Smooth muscle cell (in vitro differentiated cells): ENCODE results near the gene TPST2. TPM values are rescaled to one million over a fixed set of nuclear protein-coding genes. Genes with fewer than 3 reads are reported as not detected.

ENCODE experiments used
- DNase-seq: peaks from one replicate; lab custom pipeline; 2025; ENCODE audit not compliant: unreplicated experiment; lab: John Stamatoyannopoulos, UW
- H2AFZ ChIP-seq: fragments of 200-600 bp; sonication (generic); 2 replicates; pipeline ENCODE4 v1.6.0; 2016; ENCODE audit warnings: antibody characterized with exemption, low read depth, mild to moderate bottlenecking
- H3F3A ChIP-seq: fragments of 200-600 bp; sonication (generic); 2 replicates; pipeline ENCODE4 v1.6.0; 2017; ENCODE audit warnings: antibody characterized with exemption, low read depth
- H3K27ac ChIP-seq: fragments of 200-600 bp; sonication (generic); 2 replicates; pipeline ENCODE4 v1.5.1; 2016; ENCODE audit warnings: low read depth, mild to moderate bottlenecking
- H3K27me3 ChIP-seq: fragments of 200-600 bp; sonication (generic); 2 replicates; pipeline ENCODE4 v1.6.1; 2016; ENCODE audit warnings: low read depth, mild to moderate bottlenecking
- H3K36me3 ChIP-seq: fragments of 200-600 bp; sonication (generic); 2 replicates; pipeline ENCODE4 v1.5.1; 2016; ENCODE audit warnings: low read depth
- H3K4me1 ChIP-seq: fragments of 200-600 bp; sonication (generic); 2 replicates; pipeline ENCODE4 v1.5.1; 2016; ENCODE audit warnings: low read depth
- H3K4me2 ChIP-seq: fragments of 200-600 bp; sonication (generic); 2 replicates; pipeline ENCODE4 v1.6.0; 2016; ENCODE audit warnings: mild to moderate bottlenecking
- H3K4me3 ChIP-seq: fragments of 200-600 bp; sonication (generic); 2 replicates; pipeline ENCODE4 v1.5.1; 2016; ENCODE audit warnings: mild to moderate bottlenecking
- H3K79me2 ChIP-seq: fragments of 200-600 bp; sonication (generic); 2 replicates; pipeline ENCODE4 v1.6.0; 2016; ENCODE audit warnings: low read depth, mild to moderate bottlenecking
- H3K9ac ChIP-seq: fragments of 200-600 bp; sonication (generic); 2 replicates; pipeline ENCODE4 v1.6.0; 2016; ENCODE audit warnings: low read depth
- H3K9me3 ChIP-seq: fragments of 200-600 bp; sonication (generic); replicated peaks from 2 replicates; pipeline ENCODE4 v1.5.1; 2016; ENCODE audit warnings: low read depth
- H4K20me1 ChIP-seq: fragments of 200-600 bp; sonication (generic); 2 replicates; pipeline ENCODE4 v1.6.0; 2016; ENCODE audit warnings: low read depth
- CTCF ChIP-seq: fragments of 200-600 bp; sonication (generic); IDR thresholded peaks from 2 replicates; pipeline ENCODE4 v1.5.1; 2017; ENCODE audit warnings: borderline replicate concordance, mild to moderate bottlenecking, antibody characterized with exemption; ENCODE audit not compliant: insufficient read depth, poor library complexity, severe bottlenecking
- WGBS: methylation state at CpG from one replicate; pipeline ENCODE4 v1.1.7; 2016; ENCODE audit warnings: low lambda C conversion rate; 5-methylcytosine and 5-hydroxymethylcytosine counted together
- polyA plus RNA-seq: library from polyadenylated mRNA; unstranded; fragments of >200 nt; fragmentation: Nextera tagmentation; extraction: Ambion mirVana; gene quantifications from 2 replicates; pipeline ENCODE4 v1.2.1, GENCODE V29; 2016
- total RNA-seq: library from RNA; depleted of rRNA; stranded (reverse); fragments of >200 nt; gene quantifications from 2 replicates; pipeline ENCODE4 v1.2.3, GENCODE V29; 2014

TPST2 gene
- total and polyA plus RNA-seq, 2 experiments from 2014 or later: 44.1 to 48.5 TPM

DNA sequence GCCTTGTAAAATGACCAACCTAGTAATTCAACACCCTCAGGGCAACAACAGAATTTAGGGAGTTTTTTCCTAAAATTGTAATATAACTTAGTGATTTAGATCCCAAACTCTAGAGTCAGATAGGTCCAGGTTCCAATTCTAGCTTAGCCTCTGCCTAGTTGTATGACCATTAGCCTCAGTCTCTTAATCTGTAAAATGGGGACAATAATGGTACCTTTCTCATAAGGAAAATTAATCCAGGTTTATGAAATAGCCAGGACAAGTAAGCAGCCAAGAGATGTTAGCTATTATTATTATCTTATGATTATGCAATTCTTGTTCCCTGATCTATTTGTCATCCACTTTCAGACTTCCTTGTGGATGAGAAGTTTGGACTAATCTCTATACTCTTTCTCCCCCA lies 81.8 kb downstream of the TPST2 start:
- H3K4me2 ChIP-seq: no peak overlapping the region

DNA sequence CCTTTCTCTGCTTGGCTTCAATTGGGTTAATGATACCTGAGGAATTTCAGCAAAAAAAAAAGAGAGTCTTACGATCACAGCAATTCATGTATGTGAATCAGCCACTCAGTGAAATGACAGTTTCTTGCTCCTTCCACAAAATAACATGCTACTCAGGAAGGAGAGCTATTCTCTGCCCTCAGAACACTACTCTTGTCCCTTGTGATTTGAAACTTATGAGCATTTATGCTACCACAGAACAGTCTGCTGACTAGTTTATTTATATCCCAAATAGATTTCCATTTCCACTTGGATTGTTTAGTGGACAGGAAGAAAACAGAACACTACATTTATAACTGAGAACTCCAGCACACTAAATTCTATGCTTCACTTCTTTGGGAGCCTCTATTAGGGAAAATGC lies 86.2 kb downstream of the TPST2 start:
- peaks cover 42% of the 10 kb centered on the region for H3K36me3 ChIP-seq
- H3K4me3 ChIP-seq: no peak overlapping the region
- no peak for DNase-seq
- no peaks in the 10 kb centered on the region for H3K4me1 ChIP-seq
- no peak overlapping the region for H2AFZ ChIP-seq
- H3K27me3 ChIP-seq: no peaks in the 10 kb centered on the region
- H3K4me2 ChIP-seq: no peak overlapping the region
- no peak for TF ChIP-seq CTCF
- H3K79me2 ChIP-seq: no peaks in the 10 kb centered on the region
- no peak overlapping the region for H3K9ac ChIP-seq
- H3F3A ChIP-seq: no peaks in the 10 kb centered on the region
- WGBS: 100% methylated on average over 1 of the region's 1 CpG
- no peak overlapping the region for H3K27ac ChIP-seq
- H4K20me1 ChIP-seq: no peaks in the 10 kb centered on the region
- H3K9me3 ChIP-seq: no peaks in the 10 kb centered on the region

More for the DNA sequence above, 81.8 kb downstream of the TPST2 start:
- Histone ChIP-seq H3K9me3 (no peaks in the 10 kb centered on the region), H3K9ac (no peak overlapping the region), H3K36me3 (peaks cover 22% of the 10 kb centered on the region), H3K27ac (no peak overlapping the region), H3K4me1 (peaks cover 9% of the 10 kb centered on the region), H3F3A (no peaks in the 10 kb centered on the region), H4K20me1 (no peaks in the 10 kb centered on the region), H2AFZ (no peak overlapping the region), H3K79me2 (peaks cover 23% of the 10 kb centered on the region), H3K27me3 (no peaks in the 10 kb centered on the region), H3K4me3 (no peak overlapping the region)
- no peak for DNase-seq
- no peak for TF ChIP-seq CTCF

- Histone ChIP-seq H3F3A (no peaks in the 10 kb centered on the region), H3K4me3 (no peak overlapping the region), H4K20me1 (no peaks in the 10 kb centered on the region), H3K36me3 (peaks cover 43% of the 10 kb centered on the region), H3K27ac (no peak overlapping the region), H3K27me3 (no peaks in the 10 kb centered on the region), H2AFZ (no peak overlapping the region), H3K4me1 (no peaks in the 10 kb centered on the region), H3K4me2 (no peak overlapping the region), H3K79me2 (no peaks in the 10 kb centered on the region), H3K9ac (no peak overlapping the region), H3K9me3 (no peaks in the 10 kb centered on the region)
- peak; percentile 38 for TF ChIP-seq CTCF
- no peak for DNase-seq
- WGBS: 60% methylated on average over 3 of the region's 3 CpGs
Observed at GRCh38 chr22:26502688-26503561, 87.0 kb downstream of the TPST2 start.

GRCh38 chr22:26501996-26502395 lies 87.9 kb downstream of the TPST2 start:
- no peaks in the 10 kb centered on the region for H3K4me1 ChIP-seq
- H3K27ac ChIP-seq: no peak overlapping the region
- peaks cover 37% of the 10 kb centered on the region for H3K36me3 ChIP-seq
- H3K9ac ChIP-seq: no peak overlapping the region
- no peak overlapping the region for H3K4me3 ChIP-seq
- H3K79me2 ChIP-seq: no peaks in the 10 kb centered on the region
- DNase-seq: no peak
- H3F3A ChIP-seq: no peaks in the 10 kb centered on the region
- no peaks in the 10 kb centered on the region for H3K27me3 ChIP-seq
- H3K4me2 ChIP-seq: no peak overlapping the region
- WGBS: 90% methylated on average over 2 of the region's 2 CpGs
- H2AFZ ChIP-seq: no peak overlapping the region
- H4K20me1 ChIP-seq: no peaks in the 10 kb centered on the region
- no peaks in the 10 kb centered on the region for H3K9me3 ChIP-seq
- TF ChIP-seq CTCF: no peak
